Measurements from ENCODE around the gene PER2. TPM values are rescaled to one million over a fixed set of nuclear protein-coding genes. Genes with fewer than 3 reads are reported as not detected.

Gene PER2
- total RNA-seq, 1 donor from 2014 or later, result 3.1 TPM

DNA sequence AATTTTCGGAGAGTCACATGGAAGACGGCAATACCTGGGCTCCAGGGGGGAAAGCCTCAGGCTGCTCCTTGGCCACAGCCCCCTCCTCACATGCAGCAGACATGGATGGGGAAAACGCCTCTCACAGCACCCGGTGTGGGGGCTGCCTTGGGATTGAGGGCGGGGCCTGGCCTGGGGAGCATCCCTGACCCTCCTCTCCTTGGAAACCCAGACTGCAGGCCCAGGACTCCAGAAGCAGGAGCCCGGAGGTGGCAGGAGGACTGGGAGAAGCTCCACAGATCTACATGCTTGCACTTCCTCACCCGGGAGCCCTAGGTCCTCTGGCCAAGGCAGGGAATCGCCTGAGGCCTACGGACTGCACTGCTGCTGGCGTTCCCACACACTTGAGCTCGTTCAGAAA lies 36.4 kb downstream of the PER2 start:
- DNase-seq (ENCODE audit: low read depth), result no peak

DNA sequence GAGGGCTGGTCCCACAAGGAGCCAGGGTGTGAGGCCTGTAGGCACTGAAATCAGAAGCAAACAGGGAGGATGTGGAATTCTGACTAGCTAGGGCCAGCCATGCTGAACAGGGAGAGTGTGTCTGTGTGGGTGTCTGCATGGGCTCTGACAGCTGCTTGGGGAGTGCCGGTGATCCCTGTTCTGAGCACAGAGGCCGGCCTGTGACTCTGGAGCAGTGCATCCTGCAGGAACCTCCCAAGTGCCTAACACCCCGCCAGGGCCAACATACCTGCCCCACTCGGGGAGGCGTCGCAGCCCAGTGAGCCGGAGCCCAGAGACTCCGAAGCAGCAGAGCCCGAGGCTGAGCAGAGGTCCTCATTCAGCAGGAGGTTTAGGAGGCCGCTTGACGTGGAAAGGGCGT lies 37.1 kb downstream of the PER2 start:
- no peak for DNase-seq (ENCODE audit: low read depth)

DNA sequence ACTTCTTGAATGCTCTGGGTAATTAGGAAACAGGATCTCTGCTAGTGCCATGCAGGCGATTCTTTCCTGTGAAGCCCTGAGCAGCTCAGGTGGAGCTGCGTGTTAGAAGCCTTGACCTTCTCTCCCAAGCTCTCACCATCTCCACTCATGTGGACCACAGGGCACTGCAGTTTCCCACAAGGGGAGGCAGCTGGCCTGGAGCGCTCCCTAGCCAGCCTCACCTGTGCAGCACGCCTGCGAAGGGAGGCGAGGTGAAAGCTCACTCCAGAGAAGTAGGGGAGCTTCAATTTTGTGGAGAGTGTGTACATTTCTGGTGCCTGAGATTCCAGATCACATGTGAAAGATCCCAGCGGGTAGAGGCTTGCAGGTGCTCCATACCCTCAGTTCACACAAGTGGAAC lies 37.5 kb downstream of the PER2 start:
- no peak for DNase-seq (ENCODE audit: low read depth)

DNA sequence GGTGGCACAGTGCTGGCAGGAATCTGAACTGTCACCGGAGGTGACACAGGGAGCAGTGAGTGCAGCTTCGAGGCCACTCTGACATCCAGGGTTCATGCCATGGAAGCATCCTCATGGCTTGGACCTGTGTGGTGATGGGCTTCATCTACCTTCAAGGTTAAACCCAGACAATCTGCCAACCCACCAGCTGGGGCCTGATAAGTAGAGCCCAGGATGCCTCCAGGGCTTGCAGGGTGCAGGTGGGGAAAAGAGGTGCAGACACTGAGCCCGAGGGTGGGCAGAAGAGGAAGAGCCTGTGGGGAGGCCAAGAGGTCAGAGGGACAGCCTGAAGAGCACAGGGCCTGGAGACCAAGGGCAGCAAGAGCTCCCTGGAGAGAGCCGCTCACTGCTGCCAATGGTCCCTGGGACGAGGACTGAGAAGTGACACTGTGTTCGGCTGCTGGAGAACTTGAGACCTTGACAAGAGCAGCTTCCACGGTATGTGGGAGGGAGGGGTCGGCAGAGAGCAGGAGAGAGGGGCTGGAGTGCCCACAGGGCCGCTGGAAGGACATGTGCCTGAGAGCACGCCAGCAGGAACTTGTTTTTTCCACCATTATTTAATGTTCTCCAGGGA lies 40.5 kb downstream of the PER2 start:
- DNase-seq (ENCODE audit: low read depth), result no peak

DNA sequence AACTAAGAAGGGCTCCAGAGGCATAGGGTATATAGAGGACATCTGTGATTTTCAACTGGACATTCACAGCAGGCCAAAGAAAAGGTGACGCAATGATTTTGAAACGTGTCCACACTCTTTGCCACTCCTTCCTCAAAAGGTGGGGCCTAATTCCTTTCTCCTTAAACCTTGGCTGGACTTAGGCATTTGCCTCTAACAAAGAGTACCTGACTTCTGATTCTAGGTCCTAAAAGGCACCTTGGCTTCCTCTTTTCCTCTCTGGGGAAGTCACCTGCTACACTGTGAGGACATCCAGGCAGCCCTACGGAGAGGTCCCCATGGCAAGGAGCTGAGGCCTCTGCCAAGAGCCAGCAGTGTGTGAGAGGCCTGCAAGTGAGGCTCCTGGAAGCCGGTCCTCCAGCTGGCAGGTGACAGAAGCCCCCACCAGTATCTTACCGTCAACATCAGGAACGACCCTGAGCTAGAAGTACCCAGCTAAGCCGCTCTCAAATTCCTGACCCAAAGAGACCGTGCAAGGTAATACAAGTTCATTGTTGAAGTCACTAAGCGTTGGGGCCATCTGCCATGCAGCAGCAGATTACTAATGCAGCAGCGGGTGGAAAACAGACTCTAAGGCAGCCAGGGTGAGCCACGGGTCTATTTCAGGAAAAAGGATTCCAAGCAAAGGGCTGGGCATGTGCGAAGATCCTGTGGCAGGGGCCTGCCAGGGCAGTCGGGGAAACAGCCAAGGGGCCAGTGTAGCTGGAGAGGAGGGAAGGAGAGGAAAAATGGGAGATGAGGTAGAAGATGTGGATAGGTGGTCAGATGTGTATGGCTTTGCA lies 41.2 kb downstream of the PER2 start:
- DNase-seq (ENCODE audit: low read depth), result peak; percentile 67

DNA sequence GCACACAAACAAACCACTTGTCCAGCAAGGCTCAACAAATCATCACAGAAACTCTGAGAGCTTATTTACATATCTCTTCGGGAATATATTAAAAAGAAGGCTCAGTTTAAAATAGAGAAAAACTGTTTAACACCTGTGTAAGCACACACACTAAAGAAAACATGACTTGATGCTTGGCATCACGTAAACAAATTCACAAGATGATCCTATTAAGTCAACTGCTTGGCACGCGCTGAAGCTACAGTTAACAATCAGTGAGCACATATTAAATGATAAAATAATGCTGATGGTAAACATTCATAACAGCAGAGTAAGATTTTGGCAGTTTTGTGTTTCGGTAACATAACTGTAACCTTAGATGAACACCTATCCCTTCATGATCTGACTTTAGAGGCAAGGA lies 44.3 kb downstream of the PER2 start:
- no peak for DNase-seq (ENCODE audit: low read depth)

DNA sequence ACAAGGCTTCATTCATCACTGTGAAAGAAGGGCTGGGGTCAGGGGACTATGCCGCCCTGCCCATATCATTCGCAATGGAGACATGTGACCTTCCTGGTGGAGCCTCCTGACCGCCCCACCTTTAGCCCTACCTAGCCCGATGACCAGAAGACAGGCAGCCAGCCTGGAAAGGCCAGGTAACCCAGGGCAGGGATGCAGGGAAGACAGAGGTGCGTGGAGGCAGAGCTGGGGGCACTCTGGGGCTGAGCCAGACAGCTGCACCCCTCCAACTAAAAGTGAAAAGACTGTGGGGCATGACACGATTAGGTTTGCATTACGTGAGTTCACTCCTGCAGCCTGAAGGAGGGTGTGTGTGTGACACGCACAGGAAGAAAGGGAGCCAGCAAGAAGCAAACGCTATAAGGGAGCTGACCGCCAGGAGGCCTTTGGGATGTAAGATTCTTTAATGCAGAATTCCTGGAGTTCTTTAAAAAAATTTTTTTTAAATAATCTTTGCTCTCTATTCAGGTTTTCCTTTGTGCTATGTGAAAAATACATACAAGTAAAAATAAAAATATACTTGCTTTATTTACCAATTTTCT lies 44.8 kb downstream of the PER2 start:
- DNase-seq (ENCODE audit: low read depth), result no peak

DNA sequence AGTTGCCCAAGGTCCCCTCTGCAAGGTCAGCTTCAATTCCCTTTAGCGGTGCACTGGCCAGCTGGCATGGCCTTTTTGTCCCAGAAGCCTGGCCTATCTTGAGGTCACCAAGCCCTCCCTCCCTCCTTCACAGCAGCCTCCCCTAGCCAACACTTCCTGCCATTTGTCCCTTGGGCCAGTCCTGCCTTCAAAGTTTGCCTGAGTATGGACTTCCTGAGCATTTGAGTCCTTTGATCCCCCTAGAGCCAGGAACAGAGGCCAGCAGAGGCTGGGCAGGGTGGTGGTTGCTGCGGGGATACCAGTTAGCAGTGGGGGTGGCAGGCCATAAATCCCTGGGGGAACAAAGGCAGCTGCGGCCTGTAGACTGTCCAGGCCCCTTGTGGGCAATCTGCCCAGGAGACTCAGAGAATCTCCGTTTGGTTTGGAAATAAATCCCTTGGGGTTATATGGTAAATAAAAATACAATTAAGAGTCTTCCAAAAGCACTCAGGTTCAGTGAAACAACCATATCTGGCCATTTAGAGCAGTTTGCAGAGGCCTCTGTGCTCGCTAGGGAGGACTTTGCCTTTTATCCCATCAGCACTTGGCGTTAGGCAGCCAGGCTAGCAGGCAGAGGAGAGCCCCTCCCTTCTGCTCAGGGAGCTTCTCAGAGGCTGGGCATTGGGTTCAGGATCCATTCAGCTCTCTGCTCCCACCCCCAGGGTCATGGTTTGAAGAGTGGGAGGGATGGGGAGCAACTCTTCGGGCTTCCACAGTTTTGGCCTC lies 45.5 kb downstream of the PER2 start:
- peak; percentile 97 for DNase-seq (ENCODE audit: low read depth)

DNA sequence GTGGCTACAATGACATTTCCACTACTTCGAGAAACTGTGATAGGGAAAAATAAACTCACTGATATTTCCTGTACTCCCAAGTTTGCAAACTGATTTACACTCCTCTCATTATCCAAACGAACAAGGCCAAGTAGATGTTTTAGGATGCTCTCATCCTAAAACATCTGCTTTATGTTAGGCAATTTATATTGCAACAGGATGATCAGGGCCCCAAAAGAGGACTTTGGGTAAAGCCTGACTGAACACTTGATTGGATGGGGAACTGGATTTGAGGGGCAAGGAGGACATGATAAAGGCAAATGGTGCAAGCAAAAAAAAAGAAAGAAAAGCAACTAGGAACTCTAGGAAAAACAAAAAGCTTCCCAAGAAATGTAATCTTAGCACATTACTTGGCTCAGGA lies 46.4 kb downstream of the PER2 start:
- no peak for DNase-seq (ENCODE audit: low read depth)

DNA sequence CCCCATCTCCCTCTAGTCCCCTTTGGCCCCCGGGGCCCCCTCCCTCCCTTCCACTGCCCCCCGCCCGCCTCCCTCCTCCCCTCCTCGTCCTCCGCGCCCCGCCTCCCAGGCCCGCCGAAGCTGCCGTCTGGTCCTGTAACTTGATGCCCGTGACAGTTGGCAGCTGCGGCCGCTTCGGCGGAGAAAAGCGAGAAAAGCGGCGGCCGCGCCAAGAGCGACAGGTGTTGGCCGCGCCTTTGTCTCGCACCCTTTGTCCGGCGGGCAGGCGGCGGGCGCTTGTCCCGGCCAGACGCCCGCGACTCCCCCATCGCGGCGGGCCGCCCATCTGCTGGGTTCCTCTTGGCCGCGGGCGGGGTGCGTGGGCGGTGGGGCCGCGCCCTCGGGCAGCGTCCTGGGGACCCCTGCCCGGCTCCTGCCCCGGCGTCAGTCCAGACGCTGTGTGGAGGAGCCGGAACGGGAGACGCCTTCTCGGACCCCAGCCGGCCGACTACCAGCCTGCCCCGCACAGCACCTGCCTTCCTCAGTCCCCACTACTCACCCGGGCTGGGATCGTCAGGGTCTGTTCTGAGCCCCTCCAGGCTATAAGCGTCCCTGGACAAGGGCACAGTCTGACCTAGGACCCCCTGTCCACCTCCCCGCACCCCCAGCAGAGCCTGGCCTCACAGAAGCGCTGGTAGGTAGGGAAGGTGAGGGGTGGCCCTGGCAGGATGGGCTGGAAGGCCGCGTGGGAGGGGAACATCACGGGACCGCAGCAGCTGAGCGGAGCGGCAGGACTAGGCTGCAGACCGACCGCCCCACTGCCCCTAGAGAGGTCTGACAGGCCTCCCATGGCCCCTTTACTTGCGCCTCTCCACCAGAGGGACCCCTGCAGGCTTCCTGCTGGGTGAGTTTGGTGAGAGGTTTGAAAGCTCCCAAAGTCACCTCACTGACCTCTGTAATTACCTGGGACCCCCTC lies 47.4 kb downstream of the PER2 start:
- peak; percentile 97 for DNase-seq (ENCODE audit: low read depth)

DNA sequence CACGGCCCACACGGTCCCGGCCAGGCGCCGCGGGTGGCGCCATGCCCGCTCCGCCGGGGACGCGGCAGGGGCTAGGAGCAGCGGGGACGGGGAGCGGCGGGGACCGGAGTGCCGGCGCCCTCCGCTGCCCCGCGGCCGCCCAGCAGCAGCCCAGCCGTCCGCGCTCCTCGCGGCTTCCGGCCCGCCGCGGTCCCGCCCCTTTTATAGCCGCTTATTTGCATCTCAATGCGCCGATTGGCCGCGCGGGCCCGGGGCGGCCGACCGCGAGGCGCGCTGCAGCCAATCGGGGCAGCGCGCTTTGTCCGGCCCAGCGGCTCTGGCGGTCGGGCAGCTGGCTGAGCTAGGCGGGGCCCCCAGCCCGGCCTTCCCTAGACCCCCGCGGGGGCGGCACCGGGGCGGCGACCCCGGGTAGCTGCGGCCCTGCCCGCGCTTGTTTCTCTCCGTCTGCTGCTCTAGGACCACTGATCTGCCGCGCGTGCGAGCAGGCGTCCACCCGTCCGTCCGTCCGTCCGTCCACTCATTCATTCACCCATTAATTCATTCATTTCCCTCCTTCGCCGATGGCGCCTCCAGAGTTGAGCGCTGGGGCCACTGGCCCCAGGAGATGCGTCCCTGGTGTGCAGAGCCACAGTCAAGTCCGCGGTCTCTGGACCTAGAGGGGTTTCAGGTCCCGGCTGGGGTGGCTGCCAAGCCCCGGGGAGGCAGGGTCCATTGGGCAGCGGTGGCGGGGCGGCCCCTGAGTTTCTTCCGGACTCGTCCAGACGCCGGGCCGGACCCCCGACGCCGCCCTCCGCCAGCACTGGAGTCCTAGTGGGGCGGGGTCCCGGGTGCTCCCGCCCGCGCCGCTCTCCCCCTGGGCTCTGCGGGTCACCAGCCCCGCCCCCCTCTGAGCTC lies 48.3 kb downstream of the PER2 start, which contains the start of gene HES6:
TSS of gene HES6 (minus strand) at position 176 of the 894 bp plus-strand sequence. CDS start at position 43, 133 bp downstream.
- DNase-seq (ENCODE audit: low read depth), result peak; percentile 93

DNA sequence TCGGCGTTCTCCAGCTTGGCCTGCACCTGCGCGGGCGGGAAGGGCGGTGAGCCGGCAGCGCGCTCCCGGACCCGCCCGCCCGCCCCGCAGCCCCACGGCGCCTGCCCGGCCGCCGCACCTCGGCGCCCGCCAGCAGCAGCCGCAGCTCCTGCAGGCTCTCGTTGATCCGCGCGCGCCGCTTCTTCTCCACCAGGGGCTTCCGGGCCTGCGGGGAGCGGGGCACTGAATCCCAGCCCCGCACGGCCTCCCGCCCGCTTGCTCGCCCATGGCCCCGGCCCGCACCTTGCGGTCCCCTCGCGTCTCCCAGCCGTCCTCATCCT lies 48.9 kb downstream of the PER2 start:
- DNase-seq (ENCODE audit: low read depth), result no peak

DNA sequence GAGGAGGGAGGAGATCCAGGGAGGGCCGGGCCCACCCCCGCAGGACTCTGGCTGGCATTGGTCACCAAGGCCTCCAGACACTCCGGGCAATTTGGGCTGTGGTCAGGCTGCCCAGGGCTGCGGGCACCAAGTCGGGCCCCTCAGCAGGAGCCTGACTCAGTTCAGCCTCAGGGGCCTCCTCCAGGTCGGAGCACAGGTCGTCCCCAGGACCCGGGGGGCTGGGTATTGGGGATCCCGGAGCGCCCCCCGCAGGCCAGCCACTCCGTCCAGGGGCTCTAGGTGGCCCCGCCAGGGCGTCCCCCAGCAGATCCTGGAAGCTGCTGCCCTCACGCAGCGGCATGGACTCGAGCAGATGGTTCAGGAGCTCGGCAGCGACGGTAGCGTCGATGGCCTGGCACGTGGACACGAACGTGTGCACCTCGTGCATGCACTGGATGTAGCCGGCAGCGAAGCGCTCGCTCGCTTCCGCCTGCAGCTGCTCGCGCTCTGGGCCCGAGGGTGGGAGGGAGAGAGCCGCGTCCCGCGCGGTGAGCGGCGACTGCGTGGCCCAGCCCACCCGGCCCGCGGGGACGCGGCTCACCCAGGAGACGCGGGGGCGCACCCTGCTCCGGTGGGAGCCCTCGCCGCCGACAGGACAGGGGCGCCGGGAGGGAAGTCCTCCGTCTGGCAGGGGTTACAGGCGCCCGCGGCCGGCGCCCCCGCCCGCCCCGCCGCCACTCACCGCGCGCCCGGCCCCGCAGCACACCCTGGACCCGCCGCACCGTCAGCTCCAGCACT lies 49.5 kb downstream of the PER2 start:
- no peak for DNase-seq (ENCODE audit: low read depth)

DNA sequence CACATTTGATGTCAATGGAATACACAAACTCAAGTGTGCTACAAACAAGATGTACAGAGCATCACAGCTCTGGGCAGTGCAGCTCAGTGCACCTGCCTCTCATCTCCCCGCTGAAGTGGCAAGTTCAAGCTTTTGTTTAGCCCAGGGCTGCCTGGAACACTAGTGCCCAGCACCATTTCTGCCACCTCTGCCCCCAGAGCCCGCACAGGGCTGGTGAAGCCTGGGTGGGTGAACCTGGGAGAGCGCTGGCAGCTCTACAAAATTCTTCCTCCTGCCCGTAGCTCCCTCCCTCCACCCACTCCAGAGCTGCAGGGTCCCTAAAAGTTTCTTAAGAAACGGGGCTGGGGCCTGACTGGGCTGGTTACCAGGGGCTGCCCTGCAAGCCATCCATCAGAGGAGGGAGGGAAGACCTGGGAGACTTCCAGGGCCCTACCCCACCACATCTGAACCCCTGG lies 50.1 kb downstream of the PER2 start:
- no peak for DNase-seq (ENCODE audit: low read depth)

DNA sequence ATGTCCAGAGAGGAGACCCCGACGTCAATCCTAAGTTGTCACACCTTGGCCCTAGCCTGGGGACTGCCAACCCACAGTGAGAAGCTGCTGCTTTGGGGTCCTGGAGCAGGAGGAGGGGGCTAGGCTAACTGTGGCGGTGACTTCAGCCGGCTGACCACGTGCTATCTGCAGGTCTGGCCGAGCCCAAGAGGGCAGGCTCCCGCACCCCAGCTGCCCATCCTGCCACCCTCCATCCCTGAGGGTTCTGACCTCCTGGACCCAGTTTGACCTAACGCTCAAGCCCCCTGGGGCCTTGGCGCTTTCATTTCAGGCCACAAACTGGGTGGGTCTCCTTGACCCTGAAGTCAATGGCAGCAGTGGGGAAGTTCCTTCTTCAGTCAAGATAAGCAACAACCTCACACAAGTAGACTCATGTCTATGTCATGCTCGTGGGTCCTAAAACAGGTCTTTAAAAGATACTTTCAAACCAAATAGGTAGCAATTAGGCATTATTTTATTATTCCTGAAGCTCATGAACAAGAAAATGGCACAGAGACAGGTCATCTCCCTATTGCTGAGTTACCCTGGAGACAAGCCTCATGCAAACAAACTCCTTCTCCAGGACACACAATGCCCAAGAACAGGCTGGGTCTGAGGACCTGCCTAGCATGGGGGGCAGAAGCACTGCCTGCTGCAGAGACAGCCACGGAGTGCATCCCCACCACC lies 50.8 kb downstream of the PER2 start:
- DNase-seq (ENCODE audit: low read depth), result no peak

DNA sequence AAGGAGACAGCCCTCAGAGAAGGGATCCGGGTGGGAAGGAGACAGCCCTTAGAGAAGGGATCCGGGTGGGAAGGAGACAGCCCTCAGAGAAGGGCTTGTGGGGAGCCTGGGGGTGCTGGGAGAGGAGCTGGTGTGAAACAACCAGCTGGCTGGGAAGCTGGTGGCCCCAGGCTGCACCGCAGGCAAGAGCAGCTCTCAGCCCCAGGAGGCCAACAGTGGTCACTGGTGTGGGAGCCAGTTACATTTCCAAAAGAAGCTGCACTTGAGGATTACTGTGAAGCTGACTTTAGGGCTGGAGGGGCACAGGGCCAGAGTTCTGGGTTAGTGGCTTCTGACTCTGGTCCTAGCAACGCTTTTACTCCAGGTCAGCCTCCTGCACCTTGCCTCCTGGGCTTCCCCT lies 51.8 kb downstream of the PER2 start:
- DNase-seq (ENCODE audit: low read depth), result no peak

DNA sequence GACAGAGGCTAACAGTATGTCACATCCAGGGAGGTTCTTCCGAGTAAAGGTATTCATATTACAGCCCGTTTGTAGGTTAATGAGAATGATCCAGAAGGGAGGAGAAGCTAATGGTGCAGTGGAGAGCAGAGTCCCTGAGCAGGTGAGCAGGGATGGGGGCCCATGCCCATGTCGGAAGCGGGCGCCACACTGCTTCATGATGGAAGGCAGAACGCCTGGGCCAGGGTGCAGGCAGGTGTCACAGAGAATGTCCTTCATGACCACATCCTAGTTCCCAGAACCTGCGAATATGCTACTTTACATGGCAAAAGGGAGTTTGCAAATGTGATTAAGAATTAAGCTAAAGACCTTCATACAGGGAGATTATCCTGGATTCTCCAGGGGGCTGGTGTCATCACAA lies 52.6 kb downstream of the PER2 start:
- DNase-seq (ENCODE audit: low read depth), result no peak

DNA sequence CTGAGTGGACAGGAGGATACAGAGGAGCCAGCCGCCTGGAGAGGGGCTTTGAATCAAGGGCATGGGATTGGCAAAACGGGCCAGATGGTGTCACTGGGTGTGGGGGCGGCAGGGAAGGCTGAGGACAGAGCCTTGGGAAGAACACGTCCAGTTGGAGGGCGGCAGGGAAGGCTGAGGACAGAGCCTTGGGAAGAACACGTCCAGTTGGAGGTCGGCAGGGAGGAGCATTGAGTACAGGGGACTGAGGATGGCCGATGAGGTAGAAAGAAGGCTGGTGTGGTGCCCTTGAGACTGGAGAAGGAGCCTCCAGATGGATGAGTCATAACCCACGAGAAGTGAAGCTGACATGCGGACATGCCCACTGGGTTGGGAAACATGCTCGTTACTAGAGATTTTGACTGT lies 53.1 kb downstream of the PER2 start:
- no peak for DNase-seq (ENCODE audit: low read depth)

Data from myocyte (in vitro differentiated cells).